ENCODE measurements around the gene CTNNB1.

The CTNNB1 gene

DNA sequence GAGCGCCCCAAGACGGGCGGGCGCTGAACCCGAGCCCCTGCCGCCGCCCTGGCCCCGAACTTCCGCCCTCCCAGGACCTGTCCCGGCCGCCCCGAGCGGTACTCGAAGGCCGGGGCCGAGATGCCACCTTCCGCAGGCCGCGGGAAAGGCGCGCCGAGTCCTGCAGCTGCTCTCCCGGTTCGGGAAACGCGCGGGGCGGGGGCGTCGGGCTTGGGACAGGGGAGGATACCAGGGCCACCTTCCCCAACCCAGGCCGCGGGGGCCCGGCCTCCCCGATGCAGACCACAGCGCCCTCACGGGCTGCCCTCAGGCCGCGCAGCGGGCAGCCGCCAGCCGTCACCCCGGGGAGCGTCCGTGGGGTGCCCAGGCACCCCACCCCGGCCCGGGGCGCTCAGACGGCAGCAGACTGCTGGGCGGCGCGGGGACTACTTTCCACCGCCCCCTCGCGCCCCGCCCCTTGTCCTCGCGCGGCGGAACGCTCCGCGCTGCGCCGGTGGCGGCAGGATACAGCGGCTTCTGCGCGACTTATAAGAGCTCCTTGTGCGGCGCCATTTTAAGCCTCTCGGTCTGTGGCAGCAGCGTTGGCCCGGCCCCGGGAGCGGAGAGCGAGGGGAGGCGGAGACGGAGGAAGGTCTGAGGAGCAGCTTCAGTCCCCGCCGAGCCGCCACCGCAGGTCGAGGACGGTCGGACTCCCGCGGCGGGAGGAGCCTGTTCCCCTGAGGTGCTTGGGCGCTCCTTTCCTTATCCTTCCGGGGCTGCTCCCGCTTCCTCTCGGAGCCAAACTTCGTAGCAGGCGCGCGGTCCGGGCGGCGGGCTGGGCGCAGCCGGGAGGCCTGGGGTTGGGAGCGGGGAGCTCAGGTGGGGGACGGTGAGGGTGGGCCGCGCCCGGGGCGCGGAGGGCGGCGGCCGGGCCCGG is at the start of gene CTNNB1:
Gene CTNNB1 (plus strand): TSS at position 556 of the 916 bp plus-strand sequence. CDS start 24,564 bp downstream, outside the sequence.
- DNase-seq: peak; percentile 95

DNA sequence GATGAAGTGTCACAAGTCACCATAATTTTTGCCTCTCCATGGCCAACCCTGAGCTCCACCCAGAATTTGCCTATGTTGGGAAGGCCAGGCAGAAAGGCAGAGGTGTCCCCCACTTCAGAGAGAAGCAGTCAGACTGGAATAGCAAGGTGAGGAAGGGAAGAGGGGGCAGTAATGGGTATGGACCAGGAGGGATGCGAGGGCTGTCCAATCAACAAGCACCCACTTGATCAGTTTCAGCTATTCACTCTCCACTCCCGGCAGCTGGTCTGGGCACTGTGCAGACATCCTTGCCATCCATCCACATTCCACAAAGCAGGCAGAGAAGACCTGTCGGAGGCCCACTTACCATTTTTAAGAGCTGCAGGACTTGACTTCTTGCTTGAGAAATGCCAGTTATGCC is 43.5 kb upstream of the CTNNB1 start:
- DNase-seq: no peak

- no peak for DNase-seq
Measured at GRCh38 chr3:41158947-41159346, 40.4 kb upstream of the CTNNB1 start.

- no peak for DNase-seq
Measured at GRCh38 chr3:41159588-41160189, 39.6 kb upstream of the CTNNB1 start.

- no peak for DNase-seq
Measured at GRCh38 chr3:41162541-41162940, 36.8 kb upstream of the CTNNB1 start.

GRCh38 chr3:41163006-41163405 is 36.3 kb upstream of the CTNNB1 start:
- no peak for DNase-seq

DNA sequence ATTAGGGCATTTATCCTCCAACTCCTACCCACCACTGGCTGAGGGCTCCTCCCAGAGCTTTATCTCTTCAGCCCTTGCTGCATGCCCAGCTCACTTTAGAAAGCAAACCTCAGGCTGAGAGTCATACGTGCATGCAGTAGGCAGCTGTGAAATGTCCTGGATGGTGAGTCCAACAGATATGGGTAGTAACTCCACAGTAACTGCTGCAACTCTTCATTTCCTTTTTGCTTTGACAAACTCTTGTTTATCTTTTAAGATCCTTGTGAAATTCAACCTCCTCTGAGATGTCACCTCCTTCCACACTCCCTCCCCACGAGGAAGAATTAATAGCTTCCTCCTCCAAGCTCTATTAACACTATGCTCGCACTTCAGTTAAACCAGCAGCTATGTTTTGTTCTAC is 35.9 kb upstream of the CTNNB1 start:
- peak; percentile 65 for DNase-seq

DNA sequence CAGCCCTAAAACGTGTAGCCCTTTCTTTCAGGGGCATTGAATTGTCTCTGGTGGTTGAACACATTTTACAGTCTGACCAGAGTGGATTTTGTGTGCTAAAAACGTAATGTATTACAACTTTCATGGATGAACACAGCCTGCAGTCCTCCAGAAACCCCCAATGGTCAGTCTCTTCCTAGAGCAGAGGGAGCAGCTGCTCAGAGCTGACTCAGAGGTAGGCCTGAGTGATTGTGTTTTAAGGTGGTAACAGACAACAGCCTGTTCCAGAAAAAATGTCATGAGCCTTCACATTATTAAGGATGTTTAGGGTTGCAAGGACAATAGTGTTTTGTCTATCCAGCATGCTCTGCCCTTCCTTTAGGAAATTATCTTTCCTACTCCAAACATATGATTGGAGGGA is 34.5 kb upstream of the CTNNB1 start:
- no peak for DNase-seq

DNA sequence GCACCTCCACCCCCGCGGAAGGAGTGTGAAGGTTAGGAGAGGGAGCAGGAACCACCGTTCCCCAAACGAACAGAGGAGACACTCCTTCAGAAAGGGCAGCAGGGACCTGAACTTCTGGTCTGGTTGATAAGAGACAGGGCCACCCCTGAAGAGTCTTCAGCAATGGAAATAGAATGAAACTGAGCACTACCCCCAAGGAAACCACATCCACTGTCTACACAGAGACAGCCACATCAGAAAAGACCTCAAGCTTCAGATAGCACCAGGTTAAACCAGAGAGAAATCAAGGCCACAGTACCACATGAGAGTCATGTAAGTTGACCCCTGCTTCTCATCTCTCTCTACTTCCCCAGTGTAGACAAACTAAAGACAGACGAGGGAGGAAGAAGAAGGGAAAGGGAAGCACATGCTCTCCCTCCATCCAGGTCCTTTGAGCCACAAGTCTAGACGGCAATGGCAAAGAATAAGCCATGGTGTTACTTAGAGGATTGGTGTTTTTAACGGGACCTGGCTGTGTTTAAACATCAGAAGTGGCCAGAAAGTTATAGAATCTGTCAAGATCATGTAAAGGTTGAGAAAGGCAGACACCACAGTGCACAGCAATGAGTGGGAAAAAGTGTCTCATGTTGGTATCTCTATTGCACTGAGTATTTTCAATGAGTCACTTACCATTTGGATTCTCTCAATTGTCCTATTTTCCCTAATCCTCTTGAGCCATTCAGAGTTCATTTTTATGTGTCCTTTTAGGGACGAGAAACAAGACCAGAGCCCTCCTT is 31.4 kb upstream of the CTNNB1 start:
- DNase-seq: peak; percentile 75

DNA sequence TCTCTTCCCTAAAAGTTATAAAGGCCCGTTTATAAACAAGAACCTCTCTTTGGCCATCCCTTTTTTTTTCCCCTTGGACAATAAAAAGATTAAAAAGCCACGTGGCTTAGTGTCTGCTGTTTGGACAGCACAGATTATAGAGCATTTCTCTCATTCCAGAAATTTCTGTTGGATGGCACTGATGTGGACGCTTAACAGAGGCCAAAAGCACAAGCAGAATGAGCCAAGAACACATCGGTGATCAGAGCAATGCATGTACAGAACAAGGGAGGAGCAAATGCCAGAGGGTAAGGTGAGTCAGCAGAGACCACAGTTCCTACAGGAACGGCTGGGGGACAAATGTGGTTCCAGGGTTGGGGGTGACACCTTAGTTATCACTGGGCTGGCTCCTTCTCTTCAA is 30.3 kb upstream of the CTNNB1 start:
- no peak for DNase-seq

- no peak for DNase-seq
Measured at GRCh38 chr3:41173926-41174885, 25.1 kb upstream of the CTNNB1 start.

DNA sequence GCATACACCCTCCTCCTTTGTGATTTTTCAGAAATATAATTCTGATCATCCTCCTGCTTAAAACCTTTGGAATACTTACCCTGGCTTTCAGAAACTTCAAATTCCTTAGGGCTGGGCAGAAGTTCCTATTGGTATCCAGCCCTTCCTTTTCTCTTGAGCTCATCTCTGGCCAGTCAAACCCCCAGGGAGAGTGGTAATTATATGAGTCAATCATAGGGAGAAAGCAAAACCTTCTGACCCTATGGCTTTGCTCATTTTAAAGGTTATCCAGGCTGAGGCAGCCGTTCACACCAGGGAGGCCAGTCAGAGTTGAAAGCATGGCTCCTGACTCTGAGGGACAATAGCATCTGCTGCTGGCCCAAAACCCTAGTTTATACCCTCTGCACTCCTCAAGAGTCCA is 23.9 kb upstream of the CTNNB1 start:
- no peak for DNase-seq

- DNase-seq: no peak
Measured at GRCh38 chr3:41176596-41176995, 22.7 kb upstream of the CTNNB1 start.

DNA sequence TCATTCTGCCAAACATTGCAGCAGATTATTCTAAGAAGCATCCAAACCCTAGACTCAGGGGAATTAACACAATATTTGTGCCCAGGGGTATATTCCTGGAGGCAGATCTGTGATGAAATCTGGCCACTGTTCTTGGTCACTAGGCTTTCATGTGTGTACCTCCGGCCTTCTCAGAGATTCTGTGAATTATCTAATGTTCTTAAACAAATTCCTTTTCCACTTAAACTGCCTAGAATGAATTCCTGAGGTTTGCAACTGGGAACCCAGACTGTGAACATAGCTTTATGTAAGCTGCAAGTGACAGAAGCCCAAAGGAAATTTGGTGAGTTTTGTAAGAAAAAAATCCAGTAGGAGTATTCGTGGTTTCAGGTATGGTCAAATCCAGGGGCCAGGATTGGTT is 20.7 kb upstream of the CTNNB1 start:
- no peak for DNase-seq

GRCh38 chr3:41180396-41180795 is 18.9 kb upstream of the CTNNB1 start:
- DNase-seq: no peak

- no peak for DNase-seq
Measured at GRCh38 chr3:41182504-41183059, 16.7 kb upstream of the CTNNB1 start.

DNA sequence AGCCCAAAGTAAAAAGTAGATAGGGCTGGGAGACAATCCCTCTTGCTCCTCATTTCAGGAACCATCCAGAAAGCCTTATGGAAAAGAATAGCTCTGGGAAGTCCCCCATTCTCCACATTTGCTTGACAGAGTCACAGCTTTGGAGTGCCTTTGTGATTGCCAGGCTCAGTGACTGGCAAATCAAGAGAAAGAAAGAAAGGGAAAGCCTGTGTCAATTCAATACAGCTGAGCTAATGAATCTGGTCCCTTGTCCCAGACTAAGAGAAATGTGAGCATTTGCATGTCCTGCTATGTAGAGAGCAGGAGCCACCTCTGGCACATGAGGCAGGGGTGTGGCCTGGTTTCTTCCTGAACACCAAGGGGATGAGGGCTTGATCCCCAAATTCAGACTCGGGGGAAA is 14.9 kb upstream of the CTNNB1 start:
- DNase-seq: no peak

DNA sequence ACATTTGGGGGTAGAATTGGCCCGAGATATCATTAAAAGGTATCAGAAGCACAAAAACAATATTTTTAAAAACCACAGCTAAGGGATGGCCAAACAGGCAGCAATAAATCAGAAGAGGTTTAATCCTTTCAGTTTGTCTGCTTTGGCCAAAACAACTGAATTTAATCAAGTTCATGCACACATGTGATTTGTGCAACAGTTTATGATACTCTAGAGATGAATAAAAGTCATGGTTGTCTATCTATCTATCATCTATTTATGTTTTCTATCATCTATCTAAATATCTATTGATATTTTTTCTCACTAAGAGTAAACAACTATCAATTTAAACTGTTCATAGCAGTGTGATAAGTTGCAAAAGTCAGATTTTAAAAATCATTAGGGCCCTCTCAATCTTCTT is 13.0 kb upstream of the CTNNB1 start:
- no peak for DNase-seq

- DNase-seq: no peak
Measured at GRCh38 chr3:41188306-41188705, 11.0 kb upstream of the CTNNB1 start.

GRCh38 chr3:41190509-41191284 is 8.6 kb upstream of the CTNNB1 start:
- no peak for DNase-seq

DNA sequence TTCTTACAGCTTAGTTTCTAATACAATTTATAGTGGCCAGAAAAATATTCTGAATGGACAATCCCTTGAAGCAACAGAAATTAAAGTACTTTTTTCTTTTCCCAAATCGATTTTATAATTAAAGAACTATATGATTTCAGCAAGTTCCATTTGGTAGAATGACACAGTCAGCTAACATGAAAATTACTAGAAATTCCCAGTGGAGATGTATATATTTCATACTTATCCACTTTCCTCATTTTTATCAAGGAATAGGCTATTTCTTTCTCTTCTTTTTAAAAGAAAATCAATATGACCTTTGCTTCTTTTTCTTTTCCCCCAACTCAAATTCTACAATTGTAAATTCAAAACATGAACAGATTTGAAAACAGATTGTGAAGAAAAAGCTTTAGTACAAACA is 6.4 kb upstream of the CTNNB1 start:
- no peak for DNase-seq
